ENCODE data around the gene NLRP13.

The NLRP13 gene

GRCh38 chr19:55927991-55928390, 4.1 kb downstream of the NLRP13 start:
- no peak for TF ChIP-seq CTCF (IDR thresholded peaks at IDR 0.05; ENCODE audit: insufficient read depth, missing control alignments)

GRCh38 chr19:55923556-55923955, 8.6 kb downstream of the NLRP13 start:
- TF ChIP-seq CTCF (IDR thresholded peaks at IDR 0.05; ENCODE audit: insufficient read depth, missing control alignments) = no peak
- DNase-seq (ENCODE audit: insufficient read length, low spot score) (no peak), FAIRE-seq (no peak)

More at GRCh38 chr19:55927991-55928390, 4.1 kb downstream of the NLRP13 start:
- FAIRE-seq (no peak), DNase-seq (ENCODE audit: insufficient read length, low spot score) (no peak)

- TF ChIP-seq CTCF (IDR thresholded peaks at IDR 0.05; ENCODE audit: insufficient read depth, missing control alignments) = peak; percentile 37
- DNase-seq (ENCODE audit: insufficient read length, low spot score) = no peak
- no peak for FAIRE-seq
Observed at GRCh38 chr19:55913643-55914268, 18.4 kb downstream of the NLRP13 start.

GRCh38 chr19:55912916-55913315, 19.2 kb downstream of the NLRP13 start:
- FAIRE-seq = no peak
- TF ChIP-seq CTCF (IDR thresholded peaks at IDR 0.05; ENCODE audit: insufficient read depth, missing control alignments) = no peak
- DNase-seq (ENCODE audit: insufficient read length, low spot score) = no peak

- DNase-seq (ENCODE audit: insufficient read length, low spot score) = no peak
- FAIRE-seq = no peak
- TF ChIP-seq CTCF (IDR thresholded peaks at IDR 0.05; ENCODE audit: insufficient read depth, missing control alignments) = no peak
Observed at GRCh38 chr19:55909801-55910200, 22.3 kb downstream of the NLRP13 start.

- TF ChIP-seq CTCF (IDR thresholded peaks at IDR 0.05; ENCODE audit: insufficient read depth, missing control alignments) = no peak
- no peak for FAIRE-seq
- DNase-seq (ENCODE audit: insufficient read length, low spot score) = no peak
Observed at GRCh38 chr19:55907746-55908145, 24.4 kb downstream of the NLRP13 start.

- TF ChIP-seq CTCF (IDR thresholded peaks at IDR 0.05; ENCODE audit: insufficient read depth, missing control alignments) = no peak
- no peak for DNase-seq (ENCODE audit: insufficient read length, low spot score)
- no peak for FAIRE-seq
Observed at GRCh38 chr19:55907286-55907685, 24.9 kb downstream of the NLRP13 start.

All from D721Med (cell line).